HFF-Myc (cell line): ENCODE results near the gene PTGES3L.

Source experiments
- DNase-seq: peaks from one replicate; pipeline ENCODE4 v3.0.0-alpha.2; 2011; ENCODE audit warnings: low read depth; ENCODE audit errors: extremely low read depth
- H3K4me3 ChIP-seq: replicated peaks from 2 replicates; pipeline ENCODE4 v1.5.1; 2011; ENCODE audit warnings: low read depth, mild to moderate bottlenecking, control low read depth, low read length
- CTCF ChIP-seq: IDR thresholded peaks from 2 replicates; pipeline ENCODE4 v1.5.1; 2012; ENCODE audit warnings: mild to moderate bottlenecking, low read depth, low read length, control low read depth; ENCODE audit errors: missing control alignments

Gene PTGES3L

GRCh38 chr17:42979511-42980273, at the start of gene PTGES3L:
Gene PTGES3L, minus strand, starts transcription at chr17:42980080. Its CDS starts 27 bp downstream, at chr17:42980053.
- DNase-seq: no peak
- TF ChIP-seq CTCF: no peak
- peak within 1 kb of the TSS; percentile 88 for H3K4me3 ChIP-seq

- no peak for DNase-seq
Measured at GRCh38 chr17:43028221-43028861, 48.5 kb upstream of the PTGES3L start.

GRCh38 chr17:43027091-43028032, 47.5 kb upstream of the PTGES3L start:
- no peak for DNase-seq
- TF ChIP-seq CTCF: no peak
- no peak overlapping the region for H3K4me3 ChIP-seq

More at GRCh38 chr17:43028221-43028861, 48.5 kb upstream of the PTGES3L start:
- TF ChIP-seq CTCF: no peak
- no peak overlapping the region for H3K4me3 ChIP-seq

- no peak overlapping the region for H3K4me3 ChIP-seq
- no peak for TF ChIP-seq CTCF
- no peak for DNase-seq
Measured at GRCh38 chr17:43026595-43026994, 46.7 kb upstream of the PTGES3L start.

- DNase-seq: no peak
- TF ChIP-seq CTCF: no peak
- H3K4me3 ChIP-seq: peak overlapping the region; percentile 62
Measured at GRCh38 chr17:43025766-43026537, 46.1 kb upstream of the PTGES3L start.

- H3K4me3 ChIP-seq: peak overlapping the region; percentile 62
- no peak for TF ChIP-seq CTCF
- DNase-seq: no peak
Measured at GRCh38 chr17:43025290-43025657, 45.4 kb upstream of the PTGES3L start.
